K562 (cell line): ENCODE data around the gene PACS1.

ENCODE experiments used
- HNRNPL ChIP-seq: fragments of 200-400 bp; formaldehyde crosslinking; IDR thresholded peaks from 2 replicates; pipeline ENCODE4 v1.6.1; 2017; ENCODE audit warnings: low read depth, mild to moderate bottlenecking, low read length
- NRF1 ChIP-seq, 2 experiments: fragments of 450-650 bp; IDR thresholded peaks in 1 of 2; conservative IDR thresholded peaks in 1 of 2; 2 replicates each; pipeline ENCODE4 v1.6.1; 2014; ENCODE audit warnings: mild to moderate bottlenecking in 2 of 2
- ZNF584 ChIP-seq: fragments of 200-800 bp; sonication (Bioruptor generic); IDR thresholded peaks from 2 replicates; pipeline ENCODE4 v1.6.1; 2016; ENCODE audit warnings: low read depth, mild to moderate bottlenecking, missing genetic modification characterization, missing compliant biosample characterization
- ZNF644 ChIP-seq: fragments of 200-800 bp; sonication (Bioruptor generic); IDR thresholded peaks from 2 replicates; pipeline ENCODE4 v1.6.1; 2016; ENCODE audit warnings: low read depth, missing genetic modification characterization, missing compliant biosample characterization
- TF ChIP-seq, protein P1 (sequence below): sonication (generic); formaldehyde crosslinking; IDR thresholded peaks from 2 replicates; pipeline ENCODE4 v1.8.1; 2023; ENCODE audit warnings: mild to moderate bottlenecking, missing genetic modification reagents

DNA sequence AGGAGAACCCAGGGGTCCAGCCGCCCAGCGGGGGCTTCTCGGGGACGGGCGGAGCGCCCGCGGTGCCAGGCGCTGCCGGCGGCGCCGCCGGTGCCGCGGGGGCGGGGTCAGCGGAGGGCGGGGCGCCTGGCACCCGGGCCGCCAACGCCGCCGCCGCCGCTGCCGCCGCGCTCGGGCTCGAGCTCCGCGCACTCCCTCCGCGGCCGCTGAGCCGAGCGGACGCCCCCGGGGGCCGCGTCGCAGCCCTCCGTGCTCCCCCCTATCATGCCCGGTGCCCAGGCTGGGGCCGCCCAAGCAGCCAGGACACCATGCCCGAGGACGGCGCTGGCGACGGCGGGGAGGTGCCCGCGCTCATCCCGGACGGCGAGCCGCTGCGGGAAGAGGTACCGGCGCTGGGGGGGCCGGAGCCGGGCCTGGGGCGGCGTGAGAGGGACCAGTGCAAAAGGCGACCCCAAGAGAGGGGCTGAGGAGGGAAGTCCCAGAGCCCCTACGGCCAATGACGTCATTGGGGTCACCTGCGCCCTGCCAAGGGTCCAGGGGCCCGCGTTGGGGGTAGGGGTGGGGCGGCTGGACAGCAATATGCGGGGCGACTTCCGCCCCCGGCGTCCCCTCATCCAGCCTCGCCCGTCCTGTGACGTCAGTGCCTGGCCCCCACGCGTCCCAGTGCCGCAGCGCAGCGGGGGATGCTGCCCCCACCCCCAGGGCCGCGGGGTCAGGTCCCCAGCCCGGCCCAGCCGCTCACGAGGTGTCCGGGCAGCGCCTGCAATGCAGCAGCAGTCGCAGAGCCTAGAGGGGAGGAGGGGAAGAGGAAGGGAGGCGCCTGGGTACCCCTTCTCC lies 221.9 kb downstream of the PACS1 start, which contains the start of gene TMEM151A:
- no peak for TF ChIP-seq NRF1 (conservative IDR thresholded peaks at IDR 0.05 in 1 of 2, IDR thresholded peaks at IDR 0.05 in 1 of 2)
- TF ChIP-seq ZNF584 (CRISPR knock-in tag): no peak
- no peak for TF ChIP-seq ZNF644
- 0 out of 2 replicates have a peak, but pooled peaks have one; percentile 16 for TF ChIP-seq HNRNPL
- TF ChIP-seq, protein P1, sequence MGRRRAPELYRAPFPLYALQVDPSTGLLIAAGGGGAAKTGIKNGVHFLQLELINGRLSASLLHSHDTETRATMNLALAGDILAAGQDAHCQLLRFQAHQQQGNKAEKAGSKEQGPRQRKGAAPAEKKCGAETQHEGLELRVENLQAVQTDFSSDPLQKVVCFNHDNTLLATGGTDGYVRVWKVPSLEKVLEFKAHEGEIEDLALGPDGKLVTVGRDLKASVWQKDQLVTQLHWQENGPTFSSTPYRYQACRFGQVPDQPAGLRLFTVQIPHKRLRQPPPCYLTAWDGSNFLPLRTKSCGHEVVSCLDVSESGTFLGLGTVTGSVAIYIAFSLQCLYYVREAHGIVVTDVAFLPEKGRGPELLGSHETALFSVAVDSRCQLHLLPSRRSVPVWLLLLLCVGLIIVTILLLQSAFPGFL: no peak
